Mesenchymal stem cell (in vitro differentiated cells and primary cell): ENCODE results near the gene KIAA0753.
"Not testable (repeated sequence)": the region's sequence is repeated elsewhere in the genome, so short reads cannot be mapped to it uniquely, and the experiment has no call there.

Source experiments
- DNase-seq: peaks from one replicate; pipeline ENCODE4 v3.0.0-alpha.2; 2013
- H2AFZ ChIP-seq: one replicate; pipeline ENCODE4 v1.6.1; 2013; ENCODE audit warnings: low read depth, mild to moderate bottlenecking, control low read depth, inconsistent platforms, low read length, moderate library complexity
- H2AK5ac ChIP-seq: 2 replicates; pipeline ENCODE4 v1.6.1; 2013; ENCODE audit warnings: low read length, moderate library complexity, mild to moderate bottlenecking, inconsistent platforms; ENCODE audit not compliant: severe bottlenecking
- H2BK120ac ChIP-seq: one replicate; pipeline ENCODE4 v1.6.1; 2013; ENCODE audit warnings: low read depth, mild to moderate bottlenecking, inconsistent platforms, low read length, moderate library complexity
- H2BK12ac ChIP-seq, 2 experiments: one replicate each; pipeline ENCODE4 v1.6.1; 2013; ENCODE audit warnings: inconsistent platforms in 2 of 2, low read length in 2 of 2, mild to moderate bottlenecking in 2 of 2, moderate library complexity in 2 of 2, control low read depth in 1 of 2
- H2BK15ac ChIP-seq: one replicate; pipeline ENCODE4 v1.6.1; 2013; ENCODE audit warnings: mild to moderate bottlenecking, low read depth, inconsistent platforms; ENCODE audit not compliant: poor library complexity, severe bottlenecking
- H2BK5ac ChIP-seq: 2 replicates; pipeline ENCODE4 v1.6.1; 2013; ENCODE audit warnings: low read depth, mild to moderate bottlenecking, low read length, control low read depth, inconsistent platforms; ENCODE audit not compliant: poor library complexity, severe bottlenecking
- H3K14ac ChIP-seq, 2 experiments: one replicate each; pipeline ENCODE4 v1.6.1; 2013; ENCODE audit warnings: inconsistent platforms in 2 of 2, low read length in 2 of 2, control low read depth in 1 of 2, mild to moderate bottlenecking in 1 of 2, moderate library complexity in 1 of 2
- H3K18ac ChIP-seq, 2 experiments: one replicate each; pipeline ENCODE4 v1.6.1; 2013; ENCODE audit warnings: inconsistent platforms in 2 of 2, low read length in 2 of 2, control low read depth in 1 of 2, low read depth in 1 of 2, mild to moderate bottlenecking in 1 of 2
- H3K23ac ChIP-seq, 2 experiments: one replicate each; pipeline ENCODE4 v1.6.1; 2013; ENCODE audit warnings: inconsistent platforms in 2 of 2, low read length in 2 of 2, mild to moderate bottlenecking in 2 of 2, moderate library complexity in 2 of 2, control low read depth in 1 of 2
- H3K27ac ChIP-seq: 2 replicates; pipeline ENCODE4 v1.5.1; 2013; ENCODE audit warnings: mild to moderate bottlenecking, moderate library complexity, low read length, control low read depth, inconsistent platforms; ENCODE audit not compliant: poor library complexity, severe bottlenecking
- H3K27me3 ChIP-seq, 2 experiments: 2 replicates each; pipeline versions ENCODE4 v1.6.1 to v1.7.0; 2013; ENCODE audit warnings: low read length in 2 of 2, mild to moderate bottlenecking in 2 of 2, moderate library complexity in 2 of 2, control low read depth in 1 of 2, inconsistent platforms in 1 of 2; ENCODE audit not compliant: control insufficient read depth in 1 of 2, insufficient read depth in 1 of 2
- H3K36me3 ChIP-seq, 2 experiments: 2 replicates each; pipeline versions ENCODE4 v1.6.1 to v1.7.0; 2013; ENCODE audit warnings: low read length in 2 of 2, control low read depth in 1 of 2, inconsistent platforms in 1 of 2, low read depth in 1 of 2, mild to moderate bottlenecking in 1 of 2; ENCODE audit not compliant: insufficient read depth in 2 of 2, control insufficient read depth in 1 of 2
- H3K4ac ChIP-seq, 2 experiments: one replicate each; pipeline ENCODE4 v1.6.1; 2013; ENCODE audit warnings: inconsistent platforms in 2 of 2, low read length in 2 of 2, mild to moderate bottlenecking in 2 of 2, moderate library complexity in 2 of 2, control low read depth in 1 of 2, low read depth in 1 of 2
- H3K4me1 ChIP-seq: 2 replicates; pipeline ENCODE4 v1.6.1; 2013; ENCODE audit warnings: low read depth, low read length, control low read depth; ENCODE audit not compliant: control insufficient read depth, insufficient read depth
- H3K4me2 ChIP-seq: 2 replicates; pipeline ENCODE4 v1.6.1; 2013; ENCODE audit warnings: low read length, mild to moderate bottlenecking, inconsistent platforms; ENCODE audit not compliant: poor library complexity, severe bottlenecking
- H3K4me3 ChIP-seq, 2 experiments: 2 replicates each; pipeline versions ENCODE4 v1.5.1 to v1.7.0; 2013; ENCODE audit warnings: low read length in 2 of 2, mild to moderate bottlenecking in 2 of 2, control low read depth in 1 of 2, low read depth in 1 of 2; ENCODE audit not compliant: insufficient read depth in 1 of 2
- H3K79me1 ChIP-seq: replicated peaks from 2 replicates; pipeline ENCODE4 v1.6.1; 2013; ENCODE audit warnings: mild to moderate bottlenecking, control low read depth, low read length, inconsistent platforms; ENCODE audit not compliant: poor library complexity, severe bottlenecking
- H3K9ac ChIP-seq: 2 replicates; pipeline ENCODE4 v1.7.0; 2013; ENCODE audit warnings: mild to moderate bottlenecking, low read length, moderate library complexity
- H3K9me3 ChIP-seq: 2 replicates; pipeline ENCODE4 v1.7.0; 2013; ENCODE audit warnings: mild to moderate bottlenecking, low read length; ENCODE audit not compliant: control insufficient read depth
- H4K8ac ChIP-seq: one replicate; pipeline ENCODE4 v1.6.1; 2013; ENCODE audit warnings: inconsistent platforms, mild to moderate bottlenecking, low read length, moderate library complexity
- H4K91ac ChIP-seq: one replicate; pipeline ENCODE4 v1.6.1; 2013; ENCODE audit warnings: mild to moderate bottlenecking, low read length, inconsistent platforms
- WGBS: methylation state at CpG from one replicate; pipeline ENCODE4 v1.1.7; 2013; ENCODE audit warnings: mixed read lengths; 5-methylcytosine and 5-hydroxymethylcytosine counted together

KIAA0753 gene

DNA sequence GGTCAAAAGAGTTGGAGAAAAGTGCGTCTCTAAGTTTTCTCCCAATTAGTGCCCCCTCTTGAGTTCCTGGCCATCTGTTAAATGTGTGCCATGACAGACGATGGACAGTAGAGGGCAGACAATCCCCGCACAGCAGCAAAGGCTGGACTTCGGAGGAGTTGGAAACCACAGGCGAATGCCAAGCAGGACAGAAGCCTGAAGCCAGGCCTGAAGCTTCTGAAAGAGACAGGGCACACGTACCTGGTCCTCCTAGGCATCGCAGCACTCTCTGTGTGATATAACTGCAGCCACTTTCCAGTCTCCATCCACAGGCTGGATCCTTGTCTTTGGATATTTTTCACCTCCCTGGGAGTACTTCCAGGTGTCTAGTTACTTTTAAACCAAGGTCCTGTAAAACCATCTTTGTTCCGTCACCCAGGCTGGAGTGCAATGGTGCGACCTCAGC is 25.6 kb upstream of the KIAA0753 start:
- Histone ChIP-seq H3K23ac (no peak overlapping the region), H2AK5ac (no peak overlapping the region), H2AFZ (peak overlapping the region; percentile 18), H3K9me3 (no peaks in the 10 kb centered on the region), H2BK5ac (no peak overlapping the region), H3K27ac (no peak overlapping the region), H3K4ac (no peak overlapping the region), H3K9ac (peak overlapping the region; percentile 12), H3K4me1 (peaks cover 3% of the 10 kb centered on the region), H2BK12ac (no peak overlapping the region), H4K91ac (no peak overlapping the region), H3K18ac (no peak overlapping the region), H2BK15ac (no peak overlapping the region), H3K79me1 (no peaks in the 10 kb centered on the region), H4K8ac (no peak overlapping the region), H3K27me3 (peaks cover 29 to 48% of the 10 kb centered on the region in 2 experiments), H3K36me3 (no peaks in the 10 kb centered on the region), H3K14ac (no peak overlapping the region), H3K4me2 (no peak overlapping the region), H3K4me3 (no peak overlapping the region), H2BK120ac (no peak overlapping the region)
- peak; percentile 80 for DNase-seq
- 18% methylated on average over 9 of the region's 9 CpGs for WGBS

DNA sequence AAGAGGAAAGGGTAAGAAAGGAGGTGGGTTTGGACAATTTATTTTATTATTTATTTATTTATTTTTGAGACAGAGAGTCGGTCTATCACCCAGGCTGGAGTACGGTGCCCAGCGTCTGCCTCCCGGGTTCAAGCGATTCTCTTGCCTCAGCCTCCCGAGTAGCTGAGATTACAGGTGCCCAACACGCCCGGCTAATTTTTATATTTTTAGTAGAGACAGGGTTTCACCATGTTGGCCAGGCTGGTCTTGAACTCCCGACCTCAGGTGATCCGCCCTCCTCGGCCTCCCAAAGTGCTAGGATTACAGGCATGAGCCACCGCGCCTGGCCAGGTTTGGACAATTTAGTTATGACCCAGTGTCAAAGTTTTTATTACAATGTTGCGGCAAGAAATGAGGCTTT is 22.7 kb upstream of the KIAA0753 start:
- H2BK12ac ChIP-seq, H3K36me3 ChIP-seq, H3K9ac ChIP-seq, H2BK15ac ChIP-seq, H4K8ac ChIP-seq, H4K91ac ChIP-seq, H2BK120ac ChIP-seq, H2AK5ac ChIP-seq, H3K79me1 ChIP-seq, DNase-seq, H3K4me3 ChIP-seq, H3K9me3 ChIP-seq, H3K18ac ChIP-seq, H2BK5ac ChIP-seq, H3K4me1 ChIP-seq, H2AFZ ChIP-seq, H3K23ac ChIP-seq, H3K14ac ChIP-seq, H3K27ac ChIP-seq, H3K4ac ChIP-seq, H3K4me2 ChIP-seq: not testable (repeated sequence)
- WGBS: 90% methylated on average over 14 of the region's 14 CpGs
- H3K27me3 ChIP-seq: peaks cover 36 to 60% of the 10 kb centered on the region in 2 experiments

DNA sequence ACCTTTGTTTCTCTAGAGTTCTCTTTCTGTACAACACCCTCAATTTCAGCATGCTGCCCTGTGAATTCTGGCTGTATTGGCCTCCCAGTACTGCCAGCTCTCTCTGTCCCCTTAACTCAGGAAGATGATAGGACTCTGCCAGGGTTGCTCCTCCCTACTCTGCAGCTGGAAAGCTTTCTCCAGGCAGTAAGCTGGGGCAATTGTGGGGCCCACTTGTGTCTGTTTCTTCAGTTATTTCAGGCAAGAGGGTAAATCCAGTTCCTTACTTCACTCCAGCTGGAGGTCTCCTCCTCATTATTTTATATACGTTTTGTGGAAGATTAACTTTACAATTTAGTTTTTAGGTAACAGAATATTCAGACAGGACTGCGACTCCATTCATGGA is 20.9 kb upstream of the KIAA0753 start:
- Histone ChIP-seq H3K9ac (no peak overlapping the region), H3K36me3 (no peaks in the 10 kb centered on the region), H3K27me3 (peaks cover 44 to 57% of the 10 kb centered on the region in 2 experiments), H3K9me3 (no peaks in the 10 kb centered on the region), H2BK12ac (no peak overlapping the region), H3K4me1 (peaks cover 1% of the 10 kb centered on the region), H3K4me2 (no peak overlapping the region), H2BK5ac (no peak overlapping the region), H3K18ac (no peak overlapping the region), H2BK15ac (no peak overlapping the region), H3K27ac (no peak overlapping the region), H3K4me3 (no peak overlapping the region), H3K23ac (no peak overlapping the region), H3K4ac (no peak overlapping the region), H4K8ac (no peak overlapping the region), H3K14ac (no peak overlapping the region), H2AK5ac (no peak overlapping the region), H4K91ac (no peak overlapping the region), H3K79me1 (no peaks in the 10 kb centered on the region), H2BK120ac (no peak overlapping the region), H2AFZ (no peak overlapping the region)
- DNase-seq: no peak
- 100% methylated on average over 1 of the region's 2 CpGs for WGBS

DNA sequence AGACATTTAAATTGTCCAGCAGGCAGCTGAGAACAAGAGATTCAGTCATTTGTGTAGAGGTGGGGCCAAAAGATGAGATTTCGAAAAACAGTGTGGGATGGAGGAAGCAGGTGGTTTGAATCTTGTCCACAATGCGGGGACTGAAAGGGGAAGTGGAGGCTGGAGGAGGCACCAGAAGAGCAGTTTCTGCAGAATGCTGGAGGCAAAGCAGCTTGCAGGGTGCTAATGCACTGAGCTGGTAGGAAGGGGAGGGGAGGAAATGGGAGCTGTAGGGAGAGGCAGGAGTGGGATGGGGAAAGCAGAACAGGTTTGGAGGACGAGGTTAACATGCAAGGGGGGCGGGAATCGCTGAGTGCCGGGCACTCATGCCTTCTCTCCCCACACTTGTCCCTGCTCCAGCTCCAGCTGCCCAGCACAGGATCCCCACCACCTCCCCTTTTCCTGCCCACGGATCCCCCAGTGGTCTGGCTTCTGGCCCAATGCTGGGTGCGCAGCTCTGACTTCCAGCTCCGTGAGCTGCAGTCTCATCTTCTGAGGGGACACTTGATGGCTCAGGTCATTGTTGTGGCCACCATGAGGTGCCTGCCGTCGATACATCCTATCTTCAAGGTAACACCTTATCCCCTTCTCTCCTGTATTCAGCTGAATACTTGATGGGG is 20.4 kb upstream of the KIAA0753 start:
- no peak overlapping the region for H2BK15ac ChIP-seq
- no peak overlapping the region for H2AK5ac ChIP-seq
- no peak overlapping the region for H4K91ac ChIP-seq
- H2BK5ac ChIP-seq: no peak overlapping the region
- H4K8ac ChIP-seq: no peak overlapping the region
- no peak overlapping the region for H3K27ac ChIP-seq
- no peak overlapping the region for H3K23ac ChIP-seq
- H2BK12ac ChIP-seq: no peak overlapping the region
- H3K9me3 ChIP-seq: no peaks in the 10 kb centered on the region
- no peak for DNase-seq
- H3K9ac ChIP-seq: no peak overlapping the region
- H3K4me1 ChIP-seq: no peaks in the 10 kb centered on the region
- H2AFZ ChIP-seq: no peak overlapping the region
- peaks cover 44 to 57% of the 10 kb centered on the region in 2 experiments for H3K27me3 ChIP-seq
- no peak overlapping the region for H3K4me2 ChIP-seq
- no peak overlapping the region for H3K4me3 ChIP-seq
- no peaks in the 10 kb centered on the region for H3K36me3 ChIP-seq
- no peak overlapping the region for H3K18ac ChIP-seq
- H2BK120ac ChIP-seq: no peak overlapping the region
- no peaks in the 10 kb centered on the region for H3K79me1 ChIP-seq
- WGBS: 84% methylated on average over 11 of the region's 11 CpGs
- H3K4ac ChIP-seq: no peak overlapping the region
- H3K14ac ChIP-seq: no peak overlapping the region
